Ovary (tissue), 3 donors: ENCODE results near the gene ZMYND10.

Experiments used
- CTCF ChIP-seq, 3 donors: fragments of 450-650 bp in 2 of 3; fragments of 200-600 bp in 1 of 3; IDR thresholded peaks; one replicate each; pipeline versions ENCODE4 v1.5.1 to v1.8.0; 2016 to 2022; ENCODE audit warnings: antibody characterized with exemption in 3 of 3, mild to moderate bottlenecking in 1 of 3
- EP300 ChIP-seq: sonication (generic); formaldehyde crosslinking; IDR thresholded peaks from one replicate; pipeline ENCODE4 v1.6.1; 2017; ENCODE audit warnings: antibody characterized with exemption
- POLR2A ChIP-seq: fragments of 450-650 bp; IDR thresholded peaks from one replicate; pipeline ENCODE4 v1.6.1; 2017; ENCODE audit warnings: antibody characterized with exemption, mild to moderate bottlenecking, moderate library complexity
- donor health status: DM: no; HTN: no; CAD: no.

GRCh38 chr3:50378024-50378423, 32.5 kb upstream of the ZMYND10 start:
- TF ChIP-seq POLR2A (no peak), CTCF (IDR thresholded peaks at IDR 0.05) (no peak), EP300 (no peak)
